Endothelial cell of umbilical vein (primary cell): ENCODE data around the gene MYO1B. TPM values are rescaled to one million over a fixed set of nuclear protein-coding genes. Genes with fewer than 3 reads are reported as not detected.

Source experiments
- BruUV-seq: library from RNA; stranded (reverse); fragments of 400-500 nt; replicated peaks from 2 replicates; lab custom pipeline; 2021; lab: Mats Ljungman, UMichigan
- CTCF ChIA-PET: fragments of 300-600, 350-600 bp; sonication (Branson Sonifier 250); formaldehyde crosslinking; loops from one replicate; lab custom pipeline; 2021; ENCODE audit warnings: antibody characterized with exemption, inconsistent platforms; lab: Charles Lee
- POLR2A ChIA-PET: fragments of 300-600, 350-600 bp; sonication (Branson Sonifier 250); formaldehyde crosslinking; loops from one replicate; lab custom pipeline; 2021; ENCODE audit warnings: antibody characterized with exemption, inconsistent platforms; lab: Charles Lee
- DNase-seq: peaks from one replicate; pipeline ENCODE4 v3.0.0-alpha.2; 2011; ENCODE audit warnings: low read depth, low spot score
- FAIRE-seq: peaks from 2 replicates; lab custom pipeline; 2011; peaks lifted over from hg19 to GRCh38; lab: Jason Lieb, UNC
- H2AFZ ChIP-seq: 2 replicates; pipeline ENCODE4 v1.6.0; 2012; ENCODE audit warnings: low read depth, low read length, control low read depth, inconsistent platforms
- H3K27ac ChIP-seq: 2 replicates; pipeline ENCODE4 v1.5.1; 2011; ENCODE audit warnings: low read depth, mild to moderate bottlenecking, control low read depth, low read length, moderate library complexity; ENCODE audit not compliant: insufficient read depth
- H3K27me3 ChIP-seq, 2 experiments: 2 replicates each; pipeline versions ENCODE4 v1.6.0 to v1.6.1; 2011; ENCODE audit warnings: low read length in 2 of 2, mixed read lengths in 1 of 2; ENCODE audit not compliant: control insufficient read depth in 2 of 2, insufficient read depth in 2 of 2
- H3K36me3 ChIP-seq, 2 experiments: 2 replicates in 1 of 2; 3 replicates in 1 of 2; pipeline ENCODE4 v1.5.1; 2011; ENCODE audit warnings: low read length in 2 of 2, mild to moderate bottlenecking in 1 of 2, moderate library complexity in 1 of 2; ENCODE audit not compliant: control insufficient read depth in 2 of 2, insufficient read depth in 2 of 2; ENCODE audit errors: extremely low read depth in 1 of 2
- H3K4me1 ChIP-seq: 3 replicates; pipeline ENCODE4 v1.5.1; 2011; ENCODE audit warnings: mild to moderate bottlenecking, low read length; ENCODE audit not compliant: control insufficient read depth, insufficient read depth; ENCODE audit errors: extremely low read depth
- H3K4me2 ChIP-seq: 2 replicates; pipeline ENCODE4 v1.6.1; 2011; ENCODE audit warnings: low read length, control low read depth, mixed read lengths; ENCODE audit not compliant: insufficient read depth
- H3K4me3 ChIP-seq, 3 experiments: fragments of 200-600 bp in 1 of 3; sonication (generic), shearing (Covaris generic) in 1 of 3; replicated peaks in 1 of 3; 2 replicates each; pipeline ENCODE4 v1.5.1; 2011 to 2016; ENCODE audit warnings: control low read depth in 3 of 3, low read length in 3 of 3, mild to moderate bottlenecking in 2 of 3, inconsistent platforms in 1 of 3, low read depth in 1 of 3, moderate library complexity in 1 of 3; ENCODE audit not compliant: insufficient read depth in 1 of 3
- H3K79me2 ChIP-seq: 2 replicates; pipeline ENCODE4 v1.6.0; 2012; ENCODE audit warnings: low read length, inconsistent platforms; ENCODE audit not compliant: control insufficient read depth, insufficient read depth
- H3K9ac ChIP-seq: replicated peaks from 2 replicates; pipeline ENCODE3; 2011; ENCODE audit warnings: low read length, control low read depth; ENCODE audit not compliant: insufficient read depth; ENCODE audit errors: extremely low read depth
- H3K9me1 ChIP-seq: replicated peaks from 3 replicates; pipeline ENCODE4 v1.6.0; 2011; ENCODE audit warnings: mild to moderate bottlenecking, low read length; ENCODE audit not compliant: control insufficient read depth, insufficient read depth; ENCODE audit errors: extremely low read depth
- H3K9me3 ChIP-seq: replicated peaks from 2 replicates; pipeline ENCODE4 v1.5.1; 2012; ENCODE audit warnings: low read length, inconsistent platforms; ENCODE audit not compliant: control insufficient read depth, insufficient read depth
- H4K20me1 ChIP-seq: replicated peaks from 2 replicates; pipeline ENCODE3; 2011; ENCODE audit warnings: mild to moderate bottlenecking, low read length; ENCODE audit not compliant: control insufficient read depth, insufficient read depth; ENCODE audit errors: extremely low read depth
- EZH2 ChIP-seq: IDR thresholded peaks from 2 replicates; pipeline ENCODE4 v1.6.1; 2012; ENCODE audit warnings: borderline replicate concordance, low read depth, mild to moderate bottlenecking, moderate library complexity, low read length, inconsistent platforms; ENCODE audit not compliant: severe bottlenecking
- FOS ChIP-seq: IDR thresholded peaks from 2 replicates; pipeline ENCODE4 v1.6.1; 2011; ENCODE audit warnings: mild to moderate bottlenecking, low read length, moderate library complexity, borderline replicate concordance; ENCODE audit not compliant: insufficient read depth
- GATA2 ChIP-seq: IDR thresholded peaks from 2 replicates; pipeline ENCODE4 v1.7.0; 2011; ENCODE audit warnings: low read depth, mild to moderate bottlenecking, moderate library complexity, mixed read lengths, low read length; ENCODE audit not compliant: insufficient read length, insufficient read depth
- JUN ChIP-seq: IDR thresholded peaks from 2 replicates; pipeline ENCODE4 v1.6.1; 2011; ENCODE audit warnings: borderline replicate concordance, low read depth; ENCODE audit not compliant: insufficient read length, insufficient read depth
- MAX ChIP-seq: IDR thresholded peaks from 2 replicates; pipeline ENCODE4 v1.6.1; 2011; ENCODE audit not compliant: insufficient read depth, insufficient read length
- MYC ChIP-seq: IDR thresholded peaks from one replicate; pipeline ENCODE4 v1.6.1; 2011; ENCODE audit warnings: mild to moderate bottlenecking, low read depth, low read length
- POLR2A ChIP-seq: IDR thresholded peaks from 2 replicates; pipeline ENCODE4 v1.6.1; 2012; ENCODE audit warnings: low read depth, mild to moderate bottlenecking, control low read depth, low read length
- POLR2AphosphoS5 ChIP-seq: IDR thresholded peaks from 2 replicates; pipeline ENCODE4 v1.6.1; 2012; ENCODE audit warnings: low read depth, mild to moderate bottlenecking, control low read depth, low read length, moderate library complexity; ENCODE audit not compliant: insufficient read depth
- dilution Hi-C: fragments of 300-500 bp; cut with MboI; formaldehyde crosslinking; loops from one replicate; pipeline ENCODE4 v1.15.0; 2019; ENCODE audit warnings: low sequenced_read_pairs; ENCODE audit not compliant: extremely low pct_ligation_motif_present
- intact Hi-C: fragments of 100-400 bp; cut with micrococcal nuclease; formaldehyde crosslinking; loops from one replicate; pipeline ENCODE4 v1.10.0; 2022
- polyA plus RNA-seq, 4 experiments: library from polyadenylated mRNA; depleted of rRNA in 3 of 4; stranded (reverse) in 3 of 4; unstranded in 1 of 4; fragments of >200 nt; gene quantifications; 2 replicates each; pipeline versions ENCODE4 v1.2.1 to v1.2.3, GENCODE V29; 2011 to 2012; ENCODE audit warnings: missing spikeins in 1 of 4
- total RNA-seq: library from RNA; stranded (reverse); gene quantifications from 2 replicates; pipeline ENCODE4 v1.2.3, GENCODE V29; 2021
- TF ChIP-seq, protein P1 (sequence below), 2 donors: IDR thresholded peaks; 1 replicate in 1 of 2; 2 replicates in 1 of 2; pipeline ENCODE4 v1.5.1; 2011; ENCODE audit warnings: low read length in 2 of 2, mild to moderate bottlenecking in 2 of 2, moderate library complexity in 2 of 2, control low read depth in 1 of 2, inconsistent platforms in 1 of 2, low read depth in 1 of 2; ENCODE audit not compliant: insufficient read depth in 1 of 2; ENCODE audit errors: extremely low read depth in 1 of 2

Gene MYO1B
- total and polyA plus RNA-seq, 2 donors (not counting 3 experiments of a cell fraction or from before 2014, with no cell fraction given), result 8.7 to 51.1 TPM

- Histone ChIP-seq H3K27ac (no peak overlapping the region), H3K36me3 (no peaks in the 10 kb centered on the region), H3K9ac (no peak overlapping the region), H3K9me3 (no peaks in the 10 kb centered on the region), H3K4me1 (no peaks in the 10 kb centered on the region), H3K4me3 (no peak overlapping the region), H3K27me3 (no peaks in the 10 kb centered on the region), H2AFZ (no peak overlapping the region), H3K79me2 (no peaks in the 10 kb centered on the region), H3K9me1 (no peaks in the 10 kb centered on the region), H4K20me1 (no peaks in the 10 kb centered on the region), H3K4me2 (no peak overlapping the region)
- CTCF ChIA-PET, result interaction anchor here (1.5 to 1.6 kb wide), 2 partner anchors 11 to 28 kb away, joined by 3 read pairs; no protein-coding TSS in a partner anchor
- intact Hi-C loops, result loop anchor here (5.0 kb wide), 1 partner anchor 149 kb away; no protein-coding TSS in a partner anchor
- POLR2A ChIA-PET, result no interaction called here
- dilution Hi-C loops, result no loop called here
- TF ChIP-seq POLR2A, result no peak
- TF ChIP-seq GATA2, result no peak
- no peak for TF ChIP-seq EZH2
- TF ChIP-seq MAX, result no peak
- no peak for TF ChIP-seq MYC
- TF ChIP-seq FOS, result no peak
- no peak for TF ChIP-seq JUN
- TF ChIP-seq, protein P1, sequence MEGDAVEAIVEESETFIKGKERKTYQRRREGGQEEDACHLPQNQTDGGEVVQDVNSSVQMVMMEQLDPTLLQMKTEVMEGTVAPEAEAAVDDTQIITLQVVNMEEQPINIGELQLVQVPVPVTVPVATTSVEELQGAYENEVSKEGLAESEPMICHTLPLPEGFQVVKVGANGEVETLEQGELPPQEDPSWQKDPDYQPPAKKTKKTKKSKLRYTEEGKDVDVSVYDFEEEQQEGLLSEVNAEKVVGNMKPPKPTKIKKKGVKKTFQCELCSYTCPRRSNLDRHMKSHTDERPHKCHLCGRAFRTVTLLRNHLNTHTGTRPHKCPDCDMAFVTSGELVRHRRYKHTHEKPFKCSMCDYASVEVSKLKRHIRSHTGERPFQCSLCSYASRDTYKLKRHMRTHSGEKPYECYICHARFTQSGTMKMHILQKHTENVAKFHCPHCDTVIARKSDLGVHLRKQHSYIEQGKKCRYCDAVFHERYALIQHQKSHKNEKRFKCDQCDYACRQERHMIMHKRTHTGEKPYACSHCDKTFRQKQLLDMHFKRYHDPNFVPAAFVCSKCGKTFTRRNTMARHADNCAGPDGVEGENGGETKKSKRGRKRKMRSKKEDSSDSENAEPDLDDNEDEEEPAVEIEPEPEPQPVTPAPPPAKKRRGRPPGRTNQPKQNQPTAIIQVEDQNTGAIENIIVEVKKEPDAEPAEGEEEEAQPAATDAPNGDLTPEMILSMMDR (IDR thresholded peaks at IDR 0.05; ENCODE audit: extremely low read depth in 1 of 2, insufficient read depth in 1 of 2, low read depth in 1 of 2, low read length in 2 of 2), result no peak
- no peak for TF ChIP-seq POLR2AphosphoS5
- FAIRE-seq (no peak), DNase-seq (no peak)
- BruUV-seq, result no TSS peak
Measured at GRCh38 chr2:191366199-191366598, 121.0 kb downstream of the MYO1B start.
